Activated CD8-positive, alpha-beta memory T cell treated with anti-CD3 and anti-CD28 coated beads, Interleukin-2, amount 10 ng/mL, durations not matched to agents 7 days and 5 days (primary cell): ENCODE results near the gene BMX. TPM values are rescaled to one million over a fixed set of nuclear protein-coding genes. Genes with fewer than 3 reads are reported as not detected.

Experiments
- ATAC-seq: fragments of 150-1000 bp; cut with Tn5 transposase; one replicate; pipeline ENCODE4 v1.10.0; 2021; ENCODE audit warnings: moderate library complexity
- CTCF ChIA-PET: fragments of 350-600 bp; sonication (Branson Sonifier 250); formaldehyde crosslinking; loops from one replicate; lab custom pipeline; 2021; ENCODE audit warnings: antibody characterized with exemption; lab: Charles Lee
- DNase-seq: peaks from one replicate; pipeline ENCODE4 v3.0.0-alpha.2; 2020
- H3K27ac Mint-ChIP-seq: one replicate; pipeline ENCODE4 v1.8.0; 2021; ENCODE audit warnings: mild to moderate bottlenecking, mixed read lengths
- H3K27me3 Mint-ChIP-seq: one replicate; pipeline ENCODE4 v1.8.0; 2021; ENCODE audit warnings: mixed read lengths
- H3K36me3 Mint-ChIP-seq: one replicate; pipeline ENCODE4 v1.8.0; 2021; ENCODE audit warnings: mild to moderate bottlenecking, mixed read lengths
- H3K4me1 Mint-ChIP-seq: one replicate; pipeline ENCODE4 v1.8.0; 2021; ENCODE audit warnings: mixed read lengths
- H3K4me3 Mint-ChIP-seq: one replicate; pipeline ENCODE4 v1.8.0; 2021; ENCODE audit warnings: mild to moderate bottlenecking, moderate library complexity, mixed read lengths
- H3K9me3 Mint-ChIP-seq: one replicate; pipeline ENCODE4 v1.8.0; 2022; ENCODE audit warnings: low read depth, mixed read lengths
- total RNA-seq, 2 experiments: library from RNA; stranded (reverse); gene quantifications; one replicate each; pipeline ENCODE4 v1.2.3, GENCODE V29; 2021

The BMX gene
- total RNA-seq, 2 experiments from 2014 or later: not detected

GRCh38 chrX:15515931-15516330 lies 15.3 kb downstream of the BMX start:
- no peak overlapping the region for H3K27ac Mint-ChIP-seq
- no peak for DNase-seq
- H3K4me3 Mint-ChIP-seq: no peak overlapping the region
- no peaks in the 10 kb centered on the region for H3K4me1 Mint-ChIP-seq
- peaks cover 5% of the 10 kb centered on the region for H3K27me3 Mint-ChIP-seq
- H3K9me3 Mint-ChIP-seq: peaks cover 2% of the 10 kb centered on the region
- no peak for ATAC-seq
- no peaks in the 10 kb centered on the region for H3K36me3 Mint-ChIP-seq
- CTCF ChIA-PET: no interaction called here

GRCh38 chrX:15522464-15522863 lies 21.9 kb downstream of the BMX start:
- Mint-ChIP-seq H3K9me3 (peaks cover 2% of the 10 kb centered on the region), H3K4me3 (no peak overlapping the region), H3K27me3 (peaks cover 2% of the 10 kb centered on the region), H3K4me1 (no peaks in the 10 kb centered on the region), H3K36me3 (no peaks in the 10 kb centered on the region), H3K27ac (no peak overlapping the region)
- DNase-seq (no peak), ATAC-seq (no peak)
- CTCF ChIA-PET: no interaction called here

GRCh38 chrX:15523088-15523487 lies 22.5 kb downstream of the BMX start:
- no peak overlapping the region for H3K27ac Mint-ChIP-seq
- no peak for ATAC-seq
- H3K36me3 Mint-ChIP-seq: no peaks in the 10 kb centered on the region
- DNase-seq: no peak
- no peak overlapping the region for H3K4me3 Mint-ChIP-seq
- H3K4me1 Mint-ChIP-seq: no peaks in the 10 kb centered on the region
- CTCF ChIA-PET: no interaction called here
- peaks cover 2% of the 10 kb centered on the region for H3K9me3 Mint-ChIP-seq
- H3K27me3 Mint-ChIP-seq: peaks cover 2% of the 10 kb centered on the region

GRCh38 chrX:15524417-15524816 lies 23.8 kb downstream of the BMX start:
- no peak for ATAC-seq
- no peak overlapping the region for H3K27ac Mint-ChIP-seq
- no peak for DNase-seq
- H3K27me3 Mint-ChIP-seq: peaks cover 2% of the 10 kb centered on the region
- no peak overlapping the region for H3K4me3 Mint-ChIP-seq
- no peaks in the 10 kb centered on the region for H3K4me1 Mint-ChIP-seq
- CTCF ChIA-PET: no interaction called here
- no peaks in the 10 kb centered on the region for H3K9me3 Mint-ChIP-seq
- no peaks in the 10 kb centered on the region for H3K36me3 Mint-ChIP-seq

GRCh38 chrX:15525664-15526416 lies 25.2 kb downstream of the BMX start:
- CTCF ChIA-PET: no interaction called here
- no peak for ATAC-seq
- Mint-ChIP-seq H3K36me3 (no peaks in the 10 kb centered on the region), H3K27ac (no peak overlapping the region), H3K9me3 (no peaks in the 10 kb centered on the region), H3K4me1 (no peaks in the 10 kb centered on the region), H3K4me3 (no peak overlapping the region), H3K27me3 (peaks cover 2% of the 10 kb centered on the region)
- DNase-seq: no peak

GRCh38 chrX:15529165-15529564 lies 28.6 kb downstream of the BMX start:
- Mint-ChIP-seq H3K9me3 (no peaks in the 10 kb centered on the region), H3K4me3 (no peak overlapping the region), H3K4me1 (no peaks in the 10 kb centered on the region), H3K27ac (no peak overlapping the region), H3K36me3 (no peaks in the 10 kb centered on the region), H3K27me3 (peaks cover 7% of the 10 kb centered on the region)
- DNase-seq: no peak
- CTCF ChIA-PET: interaction anchor here (1.0 kb wide), 1 partner anchor 180 kb away, joined by 3 read pairs; no protein-coding TSS in a partner anchor
- ATAC-seq: no peak

- no peak for DNase-seq
- H3K27me3 Mint-ChIP-seq: peaks cover 7% of the 10 kb centered on the region
- H3K9me3 Mint-ChIP-seq: no peaks in the 10 kb centered on the region
- CTCF ChIA-PET: no interaction called here
- H3K36me3 Mint-ChIP-seq: no peaks in the 10 kb centered on the region
- no peak for ATAC-seq
- H3K4me1 Mint-ChIP-seq: no peaks in the 10 kb centered on the region
- H3K27ac Mint-ChIP-seq: no peak overlapping the region
- H3K4me3 Mint-ChIP-seq: no peak overlapping the region
Observed at GRCh38 chrX:15530318-15530717, 29.7 kb downstream of the BMX start.

GRCh38 chrX:15546745-15547144 lies 46.1 kb downstream of the BMX start:
- Mint-ChIP-seq H3K27me3 (no peaks in the 10 kb centered on the region), H3K27ac (no peak overlapping the region), H3K4me1 (no peaks in the 10 kb centered on the region), H3K36me3 (no peaks in the 10 kb centered on the region), H3K9me3 (no peaks in the 10 kb centered on the region), H3K4me3 (no peak overlapping the region)
- no peak for DNase-seq
- ATAC-seq: no peak
- CTCF ChIA-PET: no interaction called here

- no peak for DNase-seq
- Mint-ChIP-seq H3K27me3 (no peaks in the 10 kb centered on the region), H3K36me3 (no peaks in the 10 kb centered on the region), H3K9me3 (no peaks in the 10 kb centered on the region), H3K27ac (no peak overlapping the region), H3K4me1 (no peaks in the 10 kb centered on the region), H3K4me3 (no peak overlapping the region)
- no peak for ATAC-seq
- CTCF ChIA-PET: no interaction called here
Observed at GRCh38 chrX:15547356-15547755, 46.7 kb downstream of the BMX start.

- Mint-ChIP-seq H3K4me1 (no peaks in the 10 kb centered on the region), H3K27me3 (peaks cover 2% of the 10 kb centered on the region), H3K4me3 (no peak overlapping the region), H3K27ac (no peak overlapping the region), H3K36me3 (no peaks in the 10 kb centered on the region), H3K9me3 (no peaks in the 10 kb centered on the region)
- CTCF ChIA-PET: no interaction called here
- ATAC-seq (no peak), DNase-seq (no peak)
Observed at GRCh38 chrX:15549189-15550012, 48.8 kb downstream of the BMX start.

- Mint-ChIP-seq H3K4me1 (no peaks in the 10 kb centered on the region), H3K27me3 (peaks cover 3% of the 10 kb centered on the region), H3K4me3 (no peak overlapping the region), H3K9me3 (no peaks in the 10 kb centered on the region), H3K36me3 (no peaks in the 10 kb centered on the region), H3K27ac (no peak overlapping the region)
- CTCF ChIA-PET: no interaction called here
- no peak for ATAC-seq
- DNase-seq: no peak
Observed at GRCh38 chrX:15559227-15559626, 58.6 kb downstream of the BMX start.

- peaks cover 5% of the 10 kb centered on the region for H3K27me3 Mint-ChIP-seq
- no peaks in the 10 kb centered on the region for H3K9me3 Mint-ChIP-seq
- peaks cover 1% of the 10 kb centered on the region for H3K4me1 Mint-ChIP-seq
- CTCF ChIA-PET: no interaction called here
- no peak overlapping the region for H3K4me3 Mint-ChIP-seq
- DNase-seq (no peak), ATAC-seq (no peak)
- no peak overlapping the region for H3K27ac Mint-ChIP-seq
- no peaks in the 10 kb centered on the region for H3K36me3 Mint-ChIP-seq
Observed at GRCh38 chrX:15560924-15561323, 60.3 kb downstream of the BMX start.

- CTCF ChIA-PET: interaction anchor here (1.4 kb wide), 1 partner anchor 67 kb away, joined by 4 read pairs; no protein-coding TSS in a partner anchor
- DNase-seq: no peak
- Mint-ChIP-seq H3K4me1 (peaks cover 3% of the 10 kb centered on the region), H3K36me3 (no peaks in the 10 kb centered on the region), H3K27ac (no peak overlapping the region), H3K9me3 (no peaks in the 10 kb centered on the region), H3K27me3 (peaks cover 7% of the 10 kb centered on the region), H3K4me3 (no peak overlapping the region)
- ATAC-seq: no peak
Observed at GRCh38 chrX:15563056-15563455, 62.4 kb downstream of the BMX start.
